GM12873 (cell line): Measurements from ENCODE around the gene SLCO2A1.

ENCODE experiments used
- CTCF ChIP-seq: IDR thresholded peaks from 2 replicates; pipeline ENCODE4 v1.5.1; 2012; ENCODE audit warnings: low read depth, mild to moderate bottlenecking, moderate library complexity, low read length, control low read depth; ENCODE audit not compliant: insufficient read depth; ENCODE audit errors: missing control alignments

The SLCO2A1 gene

DNA sequence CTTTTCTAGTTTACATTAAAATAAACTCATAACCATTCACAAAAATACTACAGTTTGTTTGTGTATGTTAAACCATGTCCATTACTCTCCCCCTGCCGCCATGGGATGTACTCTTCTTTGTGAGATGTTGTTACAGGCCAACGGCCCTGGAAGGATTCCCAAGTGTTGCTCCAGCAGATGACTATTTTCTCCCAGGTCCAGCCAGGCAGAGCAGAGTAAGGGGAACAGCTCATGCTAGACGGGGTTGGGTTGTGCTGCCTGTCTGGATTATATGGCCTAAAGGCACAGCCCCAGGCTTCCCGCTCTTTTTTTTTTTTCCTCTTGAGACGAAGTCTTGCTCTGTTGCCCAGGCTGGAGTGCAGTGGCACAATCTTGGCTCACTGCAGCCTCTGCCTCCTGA lies 24.5 kb upstream of the SLCO2A1 start:
- TF ChIP-seq CTCF: no peak

DNA sequence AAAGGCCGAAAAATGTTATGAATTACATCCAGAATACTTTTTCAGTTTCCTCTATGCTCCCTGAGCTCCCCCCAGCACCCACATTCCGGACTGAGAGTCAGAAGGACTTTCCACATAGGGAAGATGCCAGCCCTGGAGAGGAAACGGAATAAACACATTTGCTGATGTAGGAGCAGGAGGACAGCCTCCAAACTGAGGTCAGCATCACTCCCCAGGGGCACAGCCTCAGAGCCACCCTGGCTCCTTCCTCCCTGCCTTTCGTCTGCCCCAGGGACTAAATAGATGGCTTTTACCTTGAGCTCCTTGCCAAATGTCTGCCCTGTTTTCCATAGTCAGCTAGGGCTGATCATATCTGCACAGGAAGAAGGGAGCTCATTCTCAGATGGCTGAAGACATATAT lies 22.6 kb upstream of the SLCO2A1 start:
- no peak for TF ChIP-seq CTCF

DNA sequence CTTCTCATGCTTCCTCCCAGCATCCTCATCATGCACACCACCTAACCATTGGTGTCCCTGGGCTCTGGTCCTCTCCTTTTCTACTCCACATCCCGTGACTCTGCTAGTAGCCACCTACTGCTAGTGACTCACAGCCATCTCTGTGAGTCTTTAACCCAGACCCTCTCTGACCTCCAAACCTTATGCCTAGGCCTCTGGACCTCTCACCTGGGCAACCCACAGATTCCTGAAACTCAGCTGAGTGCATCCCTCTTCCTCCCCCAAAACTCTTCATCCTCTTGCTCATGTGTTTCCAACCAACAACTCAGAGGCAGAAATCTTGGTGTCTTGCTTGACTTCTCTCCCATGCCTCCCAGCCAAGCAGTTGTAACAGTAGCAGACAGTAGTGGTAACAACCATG lies 20.0 kb upstream of the SLCO2A1 start:
- TF ChIP-seq CTCF: no peak

DNA sequence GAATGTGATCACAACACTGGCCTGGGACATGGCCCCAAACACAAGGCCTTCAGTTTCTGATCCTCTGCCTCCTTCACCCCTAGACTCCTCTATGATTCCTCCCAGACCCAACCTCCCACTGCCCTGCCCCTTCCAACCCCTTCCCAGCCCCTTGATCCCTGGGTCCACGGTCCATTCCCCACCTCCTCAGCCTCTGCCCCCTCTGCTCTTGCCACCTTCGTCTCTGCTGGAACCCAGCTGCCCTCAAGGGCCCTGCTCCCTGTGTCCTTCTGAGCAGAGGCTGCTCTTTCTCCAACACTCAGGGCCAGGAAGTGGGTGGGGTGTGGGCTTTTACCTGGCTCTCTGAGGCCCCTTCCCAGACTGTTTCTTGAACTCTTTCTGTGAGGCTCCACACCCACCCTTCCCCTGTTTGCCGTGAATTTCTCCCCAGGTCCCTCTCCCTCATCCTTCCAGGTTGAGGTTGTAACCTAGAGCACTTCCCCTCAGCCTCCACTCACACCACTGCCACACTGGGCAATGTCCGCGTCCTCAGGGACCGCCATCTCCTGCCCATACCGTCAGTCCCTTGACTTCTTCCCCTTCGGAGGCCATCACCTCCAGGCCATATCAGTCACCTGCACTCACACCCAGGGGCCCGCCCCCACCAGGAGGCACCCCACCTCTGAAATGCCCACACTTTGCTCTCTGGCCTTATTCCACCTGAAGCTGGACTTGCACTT lies 18.7 kb upstream of the SLCO2A1 start:
- TF ChIP-seq CTCF: no peak

- TF ChIP-seq CTCF: no peak
Measured at GRCh38 chr3:134044459-134044858, 14.7 kb upstream of the SLCO2A1 start.

GRCh38 chr3:134040066-134040465 lies 10.3 kb upstream of the SLCO2A1 start:
- TF ChIP-seq CTCF: no peak

DNA sequence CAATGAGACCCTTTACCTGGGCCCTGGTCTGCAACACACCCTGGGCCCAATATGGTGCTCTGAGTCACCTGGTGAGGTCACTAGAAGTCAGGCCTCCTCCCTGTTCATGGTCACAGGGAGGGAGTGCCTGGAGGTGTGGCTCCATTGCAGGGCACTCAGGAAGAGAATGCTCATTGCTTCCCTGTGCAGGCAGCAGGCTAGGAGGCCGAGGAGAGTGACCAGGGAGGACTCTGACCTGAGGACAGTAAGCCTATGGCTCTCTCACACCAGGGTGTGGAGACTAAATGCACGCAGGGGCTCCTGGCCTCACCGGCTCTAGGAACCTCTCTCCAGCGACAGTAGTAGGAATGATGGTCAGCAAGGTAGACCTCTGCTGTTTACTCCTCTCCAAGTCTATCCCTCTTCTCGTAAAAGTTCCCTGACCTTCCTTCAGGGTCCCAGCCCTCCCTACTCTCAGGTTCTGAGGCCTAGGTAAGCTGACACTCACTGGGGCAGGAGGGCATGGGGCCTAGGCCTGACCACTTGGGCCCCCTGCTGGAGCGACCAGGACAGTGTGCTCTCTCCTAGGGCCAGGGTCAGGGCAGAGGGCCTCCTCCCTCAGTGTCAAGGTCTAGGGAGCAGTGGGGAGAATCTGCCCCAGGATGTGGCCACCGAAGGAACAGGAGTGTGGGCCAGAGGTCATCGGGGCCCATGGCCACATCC lies 9.6 kb upstream of the SLCO2A1 start:
- peak; percentile 33 for TF ChIP-seq CTCF
